Germinal center (tissue), 1 donor: ENCODE data around the gene GJA4.
"Not testable (repeated sequence)": the region's sequence is repeated elsewhere in the genome, so short reads cannot be mapped to it uniquely, and the experiment has no call there.

Experiments
- DNase-seq: peaks from one replicate; pipeline ENCODE4 v3.0.0; 2012; ENCODE audit warnings: mixed read lengths, low spot score

The GJA4 gene

GRCh38 chr1:34770891-34771504 is 21.8 kb upstream of the GJA4 start:
- no peak for DNase-seq

GRCh38 chr1:34771573-34772371 is 21.0 kb upstream of the GJA4 start:
- DNase-seq = no peak

GRCh38 chr1:34773114-34773513 is 19.7 kb upstream of the GJA4 start:
- not testable (repeated sequence) for DNase-seq

- DNase-seq = no peak
These were observed 17.8 kb upstream of the GJA4 start for GRCh38 chr1:34774957-34775356.

- DNase-seq = no peak
These were observed 15.9 kb upstream of the GJA4 start for GRCh38 chr1:34776911-34777310.

- no peak for DNase-seq
These were observed 15.1 kb upstream of the GJA4 start for GRCh38 chr1:34777519-34778321.

GRCh38 chr1:34778381-34778780 is 14.4 kb upstream of the GJA4 start:
- no peak for DNase-seq

- no peak for DNase-seq
These were observed 13.8 kb upstream of the GJA4 start for GRCh38 chr1:34779005-34779404.

- DNase-seq = no peak
These were observed 13.3 kb upstream of the GJA4 start for GRCh38 chr1:34779526-34779925.

GRCh38 chr1:34779962-34780361 is 12.8 kb upstream of the GJA4 start:
- no peak for DNase-seq

GRCh38 chr1:34780528-34780927 is 12.3 kb upstream of the GJA4 start:
- DNase-seq = no peak

- no peak for DNase-seq
These were observed 11.5 kb upstream of the GJA4 start, which contains the start of gene GJB3 for GRCh38 chr1:34781071-34781843. GJB3 (plus strand) TSS chr1:34781214; CDS start chr1:34784763, 3,549 bp downstream.

- DNase-seq = no peak
These were observed 10.9 kb upstream of the GJA4 start for GRCh38 chr1:34781844-34782391.

GRCh38 chr1:34784751-34785221 is 8.0 kb upstream of the GJA4 start:
- DNase-seq = no peak

GRCh38 chr1:34785231-34785874 is 7.4 kb upstream of the GJA4 start:
- no peak for DNase-seq

- no peak for DNase-seq
These were observed 6.8 kb upstream of the GJA4 start for GRCh38 chr1:34785875-34786470.

GRCh38 chr1:34786521-34787325 is 6.1 kb upstream of the GJA4 start:
- DNase-seq = peak; percentile 66

GRCh38 chr1:34787461-34788420 is 5.1 kb upstream of the GJA4 start:
- no peak for DNase-seq

GRCh38 chr1:34790985-34791384 is 1.8 kb upstream of the GJA4 start:
- DNase-seq = no peak
